Liver (tissue), 9 donors: ENCODE data around the gene RIC3. TPM values are rescaled to one million over a fixed set of nuclear protein-coding genes. Genes with fewer than 3 reads are reported as not detected.

Source experiments
- DNase-seq: peaks from one replicate; pipeline ENCODE4 v3.0.0-alpha.2; 2017; ENCODE audit warnings: low spot score
- H3K27ac ChIP-seq, 2 donors: one replicate each; pipeline ENCODE4 v1.7.0; 2013; ENCODE audit warnings: inconsistent platforms in 2 of 2, low read length in 2 of 2, control low read depth in 1 of 2, low read depth in 1 of 2, mild to moderate bottlenecking in 1 of 2
- H3K27me3 ChIP-seq, 4 donors: one replicate each; pipeline versions ENCODE4 v1.6.1 to v1.7.0; 2013; ENCODE audit warnings: low read length in 3 of 4, inconsistent platforms in 1 of 4, mild to moderate bottlenecking in 1 of 4, moderate library complexity in 1 of 4; ENCODE audit not compliant: control insufficient read depth in 4 of 4, insufficient read depth in 4 of 4
- H3K36me3 ChIP-seq, 4 donors: one replicate each; pipeline versions ENCODE4 v1.6.1 to v1.7.0; 2013; ENCODE audit warnings: low read length in 3 of 4, mild to moderate bottlenecking in 3 of 4, low read depth in 1 of 4, moderate library complexity in 1 of 4; ENCODE audit not compliant: control insufficient read depth in 4 of 4, insufficient read depth in 3 of 4
- H3K4me1 ChIP-seq, 4 donors: one replicate each; pipeline versions ENCODE4 v1.6.1 to v1.7.0; 2013; ENCODE audit warnings: low read length in 3 of 4, mild to moderate bottlenecking in 3 of 4, moderate library complexity in 1 of 4; ENCODE audit not compliant: control insufficient read depth in 4 of 4, insufficient read depth in 4 of 4
- H3K4me3 ChIP-seq, 3 donors: one replicate each; pipeline versions ENCODE4 v1.6.1 to v1.7.0; 2013; ENCODE audit warnings: low read length in 3 of 3, control low read depth in 1 of 3, low read depth in 1 of 3, mild to moderate bottlenecking in 1 of 3
- H3K9ac ChIP-seq, 2 donors: one replicate each; pipeline ENCODE4 v1.7.0; 2013; ENCODE audit warnings: low read length in 2 of 2, mild to moderate bottlenecking in 2 of 2, moderate library complexity in 2 of 2, control low read depth in 1 of 2, low read depth in 1 of 2
- H3K9me3 ChIP-seq, 4 donors: one replicate each; pipeline versions ENCODE4 v1.6.1 to v1.7.0; 2013; ENCODE audit warnings: low read length in 3 of 4; ENCODE audit not compliant: control insufficient read depth in 4 of 4
- EGR1 ChIP-seq, 2 donors: IDR thresholded peaks; 2 replicates each; pipeline ENCODE4 v1.6.1; 2016 to 2018; ENCODE audit warnings: antibody characterized with exemption in 2 of 2, low read depth in 2 of 2
- FOXA1 ChIP-seq: IDR thresholded peaks from 2 replicates; pipeline ENCODE4 v1.6.1; 2016; ENCODE audit warnings: antibody characterized with exemption
- FOXA2 ChIP-seq: IDR thresholded peaks from 2 replicates; pipeline ENCODE4 v1.6.1; 2016; ENCODE audit warnings: antibody characterized with exemption
- GABPA ChIP-seq, 2 donors: IDR thresholded peaks in 1 of 2; conservative IDR thresholded peaks in 1 of 2; 2 replicates each; pipeline ENCODE4 v1.6.1; 2016; ENCODE audit warnings: antibody characterized with exemption in 2 of 2, mild to moderate bottlenecking in 1 of 2, moderate library complexity in 1 of 2
- HNF4A ChIP-seq, 2 donors: conservative IDR thresholded peaks; 2 replicates each; pipeline ENCODE4 v1.6.1; 2016; ENCODE audit warnings: antibody characterized with exemption in 2 of 2, mild to moderate bottlenecking in 2 of 2
- HNF4G ChIP-seq: IDR thresholded peaks from 2 replicates; pipeline ENCODE4 v1.6.1; 2016; ENCODE audit warnings: antibody characterized with exemption
- JUND ChIP-seq, 2 donors: IDR thresholded peaks; 2 replicates each; pipeline ENCODE4 v1.6.1; 2016; ENCODE audit warnings: antibody characterized with exemption in 2 of 2
- MAX ChIP-seq: IDR thresholded peaks from 2 replicates; pipeline ENCODE4 v1.6.1; 2016; ENCODE audit warnings: antibody characterized with exemption
- NR2F2 ChIP-seq: IDR thresholded peaks from 2 replicates; pipeline ENCODE4 v1.6.1; 2016; ENCODE audit warnings: antibody characterized with exemption
- RAD21 ChIP-seq, 2 donors: IDR thresholded peaks; 2 replicates each; pipeline ENCODE4 v1.6.1; 2016; ENCODE audit warnings: antibody characterized with exemption in 2 of 2, mild to moderate bottlenecking in 2 of 2
- RXRA ChIP-seq, 2 donors: IDR thresholded peaks; 2 replicates each; pipeline ENCODE4 v1.6.1; 2017 to 2018; ENCODE audit warnings: antibody characterized with exemption in 2 of 2, mild to moderate bottlenecking in 1 of 2
- SP1 ChIP-seq: IDR thresholded peaks from 2 replicates; pipeline ENCODE4 v1.6.1; 2018; ENCODE audit warnings: antibody characterized with exemption, mild to moderate bottlenecking
- TAF1 ChIP-seq: conservative IDR thresholded peaks from 2 replicates; pipeline ENCODE4 v1.6.1; 2016; ENCODE audit warnings: antibody characterized with exemption, mild to moderate bottlenecking
- WGBS: extraction: QIAGEN DNeasy Blood & Tissue Kit; methylation state at CpG from one replicate; pipeline ENCODE4 v1.1.7; 2013; 5-methylcytosine and 5-hydroxymethylcytosine counted together
- polyA plus RNA-seq, 2 donors: library from polyadenylated mRNA; stranded (reverse) in 1 of 2; unstranded in 1 of 2; fragments of 200-250 nt in 1 of 2; fragments of >200 nt in 1 of 2; fragmentation: Nextera tagmentation in 1 of 2; extraction: Ambion mirVana in 1 of 2; gene quantifications; one replicate each; pipeline versions ENCODE4 v1.2.1 to v1.2.3, GENCODE V29; 2013 to 2015
- total RNA-seq, 2 donors: library from RNA; depleted of rRNA; stranded (reverse); fragments of >200 nt; gene quantifications; one replicate each; pipeline ENCODE4 v1.2.3, GENCODE V29; 2014
- TF ChIP-seq, protein P1 (sequence below): IDR thresholded peaks from 2 replicates; pipeline ENCODE4 v1.6.1; 2016; ENCODE audit warnings: antibody characterized with exemption
- TF ChIP-seq, protein P2 (sequence below): IDR thresholded peaks from 2 replicates; pipeline ENCODE4 v1.6.1; 2016; ENCODE audit warnings: antibody characterized with exemption, mild to moderate bottlenecking
- TF ChIP-seq, protein P3 (sequence below): fragments of 150-350 bp; IDR thresholded peaks from 2 replicates; pipeline ENCODE4 v1.5.1; 2017; ENCODE audit warnings: improper control_type of control experiment, low read depth, low read length; ENCODE audit not compliant: missing input control
- donor health status: healthy.
- donor health status: healthy.
- donor health status: healthy.
- donor health status: healthy.
- donor health status: healthy.

Gene RIC3
- total and polyA plus RNA-seq, 4 donors = 0.89 to 9.8 (median 4.5) TPM

DNA sequence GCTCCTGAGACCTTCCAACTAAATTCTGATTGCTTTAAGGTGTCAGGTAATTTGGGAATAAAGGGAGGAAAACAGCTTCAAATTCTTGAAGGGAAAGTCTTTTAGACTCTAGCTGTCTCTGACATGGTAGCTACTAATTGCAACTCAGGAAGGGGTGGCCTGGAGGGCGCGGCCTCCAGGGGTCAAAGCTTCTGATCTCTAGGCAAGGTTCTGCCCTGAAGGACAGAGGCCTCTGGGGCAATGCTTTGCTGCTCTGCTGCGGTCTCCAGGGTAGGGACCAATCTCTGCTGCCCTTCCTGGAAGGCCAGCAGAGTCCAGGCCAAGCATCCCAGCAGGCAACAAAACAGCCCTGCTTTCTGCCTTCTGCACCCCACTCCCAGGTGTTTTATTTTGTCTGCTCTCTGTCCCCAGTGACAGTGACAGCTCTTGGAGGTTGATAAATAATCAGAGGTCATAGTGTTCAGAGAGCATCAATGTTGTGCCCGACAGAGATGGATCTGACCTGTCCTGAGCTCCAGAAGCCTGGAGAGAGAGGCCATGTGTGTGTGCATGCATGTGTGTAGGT, 89.6 kb downstream of the RIC3 start (continued):
- TF ChIP-seq, protein P1, sequence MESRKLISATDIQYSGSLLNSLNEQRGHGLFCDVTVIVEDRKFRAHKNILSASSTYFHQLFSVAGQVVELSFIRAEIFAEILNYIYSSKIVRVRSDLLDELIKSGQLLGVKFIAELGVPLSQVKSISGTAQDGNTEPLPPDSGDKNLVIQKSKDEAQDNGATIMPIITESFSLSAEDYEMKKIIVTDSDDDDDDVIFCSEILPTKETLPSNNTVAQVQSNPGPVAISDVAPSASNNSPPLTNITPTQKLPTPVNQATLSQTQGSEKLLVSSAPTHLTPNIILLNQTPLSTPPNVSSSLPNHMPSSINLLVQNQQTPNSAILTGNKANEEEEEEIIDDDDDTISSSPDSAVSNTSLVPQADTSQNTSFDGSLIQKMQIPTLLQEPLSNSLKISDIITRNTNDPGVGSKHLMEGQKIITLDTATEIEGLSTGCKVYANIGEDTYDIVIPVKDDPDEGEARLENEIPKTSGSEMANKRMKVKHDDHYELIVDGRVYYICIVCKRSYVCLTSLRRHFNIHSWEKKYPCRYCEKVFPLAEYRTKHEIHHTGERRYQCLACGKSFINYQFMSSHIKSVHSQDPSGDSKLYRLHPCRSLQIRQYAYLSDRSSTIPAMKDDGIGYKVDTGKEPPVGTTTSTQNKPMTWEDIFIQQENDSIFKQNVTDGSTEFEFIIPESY = no peak

DNA sequence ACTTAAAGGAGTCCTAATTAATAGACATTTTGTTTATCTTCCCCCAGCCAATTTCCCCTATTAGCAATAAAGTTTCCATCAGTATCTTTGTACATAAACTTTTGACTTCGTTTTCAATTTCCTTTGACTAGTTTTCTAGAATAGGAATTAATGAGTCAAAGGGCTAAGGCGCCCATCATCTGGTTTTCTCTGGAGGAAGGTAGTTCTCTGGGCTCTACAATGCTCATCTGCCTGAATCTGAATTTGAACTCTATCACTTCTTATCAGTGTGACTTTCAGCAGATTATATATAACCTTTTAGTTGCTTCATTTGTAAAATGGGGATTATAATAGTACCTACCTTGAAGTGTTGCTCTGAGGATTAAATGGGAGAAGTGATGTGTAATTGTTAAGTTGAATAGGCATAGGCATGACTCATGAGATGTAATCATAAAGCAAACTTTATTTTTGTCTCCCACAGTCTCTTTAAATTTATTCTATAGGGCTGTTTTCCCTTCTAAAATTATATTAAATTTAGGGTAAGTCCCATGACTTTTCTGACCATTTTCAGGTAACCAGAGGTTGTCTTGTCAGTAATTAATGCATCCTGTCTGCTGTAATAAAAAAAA, 93.6 kb downstream of the RIC3 start:
- TF ChIP-seq HNF4G = no peak
- TF ChIP-seq HNF4A (conservative IDR thresholded peaks at IDR 0.05) = no peak
- TF ChIP-seq SP1 = no peak
- no peak for TF ChIP-seq TAF1
- no peak for TF ChIP-seq RAD21 (IDR thresholded peaks at IDR 0.05)
- TF ChIP-seq, protein P2, sequence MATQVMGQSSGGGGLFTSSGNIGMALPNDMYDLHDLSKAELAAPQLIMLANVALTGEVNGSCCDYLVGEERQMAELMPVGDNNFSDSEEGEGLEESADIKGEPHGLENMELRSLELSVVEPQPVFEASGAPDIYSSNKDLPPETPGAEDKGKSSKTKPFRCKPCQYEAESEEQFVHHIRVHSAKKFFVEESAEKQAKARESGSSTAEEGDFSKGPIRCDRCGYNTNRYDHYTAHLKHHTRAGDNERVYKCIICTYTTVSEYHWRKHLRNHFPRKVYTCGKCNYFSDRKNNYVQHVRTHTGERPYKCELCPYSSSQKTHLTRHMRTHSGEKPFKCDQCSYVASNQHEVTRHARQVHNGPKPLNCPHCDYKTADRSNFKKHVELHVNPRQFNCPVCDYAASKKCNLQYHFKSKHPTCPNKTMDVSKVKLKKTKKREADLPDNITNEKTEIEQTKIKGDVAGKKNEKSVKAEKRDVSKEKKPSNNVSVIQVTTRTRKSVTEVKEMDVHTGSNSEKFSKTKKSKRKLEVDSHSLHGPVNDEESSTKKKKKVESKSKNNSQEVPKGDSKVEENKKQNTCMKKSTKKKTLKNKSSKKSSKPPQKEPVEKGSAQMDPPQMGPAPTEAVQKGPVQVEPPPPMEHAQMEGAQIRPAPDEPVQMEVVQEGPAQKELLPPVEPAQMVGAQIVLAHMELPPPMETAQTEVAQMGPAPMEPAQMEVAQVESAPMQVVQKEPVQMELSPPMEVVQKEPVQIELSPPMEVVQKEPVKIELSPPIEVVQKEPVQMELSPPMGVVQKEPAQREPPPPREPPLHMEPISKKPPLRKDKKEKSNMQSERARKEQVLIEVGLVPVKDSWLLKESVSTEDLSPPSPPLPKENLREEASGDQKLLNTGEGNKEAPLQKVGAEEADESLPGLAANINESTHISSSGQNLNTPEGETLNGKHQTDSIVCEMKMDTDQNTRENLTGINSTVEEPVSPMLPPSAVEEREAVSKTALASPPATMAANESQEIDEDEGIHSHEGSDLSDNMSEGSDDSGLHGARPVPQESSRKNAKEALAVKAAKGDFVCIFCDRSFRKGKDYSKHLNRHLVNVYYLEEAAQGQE = no peak
- TF ChIP-seq EGR1 (IDR thresholded peaks at IDR 0.05; ENCODE audit: low read depth in 2 of 2) = no peak
- TF ChIP-seq FOXA2 = no peak
- TF ChIP-seq RXRA (IDR thresholded peaks at IDR 0.05) = no peak
- no peak for TF ChIP-seq FOXA1
- no peak for TF ChIP-seq JUND (IDR thresholded peaks at IDR 0.05)
- TF ChIP-seq, protein P1 = no peak
- no peak for TF ChIP-seq GABPA (IDR thresholded peaks at IDR 0.05 in 1 of 2, conservative IDR thresholded peaks at IDR 0.05 in 1 of 2)
- TF ChIP-seq MAX = no peak
- TF ChIP-seq NR2F2 = no peak
- TF ChIP-seq, protein P3, sequence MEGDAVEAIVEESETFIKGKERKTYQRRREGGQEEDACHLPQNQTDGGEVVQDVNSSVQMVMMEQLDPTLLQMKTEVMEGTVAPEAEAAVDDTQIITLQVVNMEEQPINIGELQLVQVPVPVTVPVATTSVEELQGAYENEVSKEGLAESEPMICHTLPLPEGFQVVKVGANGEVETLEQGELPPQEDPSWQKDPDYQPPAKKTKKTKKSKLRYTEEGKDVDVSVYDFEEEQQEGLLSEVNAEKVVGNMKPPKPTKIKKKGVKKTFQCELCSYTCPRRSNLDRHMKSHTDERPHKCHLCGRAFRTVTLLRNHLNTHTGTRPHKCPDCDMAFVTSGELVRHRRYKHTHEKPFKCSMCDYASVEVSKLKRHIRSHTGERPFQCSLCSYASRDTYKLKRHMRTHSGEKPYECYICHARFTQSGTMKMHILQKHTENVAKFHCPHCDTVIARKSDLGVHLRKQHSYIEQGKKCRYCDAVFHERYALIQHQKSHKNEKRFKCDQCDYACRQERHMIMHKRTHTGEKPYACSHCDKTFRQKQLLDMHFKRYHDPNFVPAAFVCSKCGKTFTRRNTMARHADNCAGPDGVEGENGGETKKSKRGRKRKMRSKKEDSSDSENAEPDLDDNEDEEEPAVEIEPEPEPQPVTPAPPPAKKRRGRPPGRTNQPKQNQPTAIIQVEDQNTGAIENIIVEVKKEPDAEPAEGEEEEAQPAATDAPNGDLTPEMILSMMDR = no peak
- no peak for DNase-seq
- Histone ChIP-seq H3K4me3 (no peak overlapping the region), H3K4me1 (no peaks in the 10 kb centered on the region), H3K27ac (no peak overlapping the region), H3K9me3 (no peaks in the 10 kb centered on the region), H3K27me3 (no peaks in the 10 kb centered on the region), H3K36me3 (no peaks in the 10 kb centered on the region), H3K9ac (no peak overlapping the region)
- WGBS = 62% methylated on average over 2 of the region's 2 CpGs
